GM12874 (cell line): ENCODE data around the gene TTLL5.

Experiments
- TF ChIP-seq, protein P1 (sequence below): IDR thresholded peaks from 2 replicates; pipeline ENCODE4 v1.5.1; 2011; ENCODE audit warnings: low read depth, mild to moderate bottlenecking, control low read depth, low read length, moderate library complexity; ENCODE audit not compliant: insufficient read depth

Gene TTLL5

DNA sequence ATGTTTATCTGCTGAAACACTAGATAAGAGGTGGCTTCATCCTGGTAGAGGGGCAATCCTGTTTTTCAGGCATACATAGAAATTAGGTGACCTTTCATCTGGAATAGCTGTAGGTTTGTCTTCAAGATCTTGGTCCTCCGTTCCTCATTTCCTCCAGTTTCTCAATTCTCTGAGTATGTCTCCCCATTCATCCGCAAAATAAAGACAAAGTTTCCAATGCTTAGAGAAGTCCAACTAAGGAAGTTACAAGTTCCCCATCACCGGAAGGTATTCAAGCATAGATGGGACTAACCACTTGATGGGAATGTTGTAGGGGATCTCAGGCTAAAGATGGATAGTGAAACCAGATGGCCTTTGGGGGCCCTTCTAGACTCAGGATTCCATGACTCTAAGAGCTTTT lies 34.6 kb upstream of the TTLL5 start:
- TF ChIP-seq, protein P1, sequence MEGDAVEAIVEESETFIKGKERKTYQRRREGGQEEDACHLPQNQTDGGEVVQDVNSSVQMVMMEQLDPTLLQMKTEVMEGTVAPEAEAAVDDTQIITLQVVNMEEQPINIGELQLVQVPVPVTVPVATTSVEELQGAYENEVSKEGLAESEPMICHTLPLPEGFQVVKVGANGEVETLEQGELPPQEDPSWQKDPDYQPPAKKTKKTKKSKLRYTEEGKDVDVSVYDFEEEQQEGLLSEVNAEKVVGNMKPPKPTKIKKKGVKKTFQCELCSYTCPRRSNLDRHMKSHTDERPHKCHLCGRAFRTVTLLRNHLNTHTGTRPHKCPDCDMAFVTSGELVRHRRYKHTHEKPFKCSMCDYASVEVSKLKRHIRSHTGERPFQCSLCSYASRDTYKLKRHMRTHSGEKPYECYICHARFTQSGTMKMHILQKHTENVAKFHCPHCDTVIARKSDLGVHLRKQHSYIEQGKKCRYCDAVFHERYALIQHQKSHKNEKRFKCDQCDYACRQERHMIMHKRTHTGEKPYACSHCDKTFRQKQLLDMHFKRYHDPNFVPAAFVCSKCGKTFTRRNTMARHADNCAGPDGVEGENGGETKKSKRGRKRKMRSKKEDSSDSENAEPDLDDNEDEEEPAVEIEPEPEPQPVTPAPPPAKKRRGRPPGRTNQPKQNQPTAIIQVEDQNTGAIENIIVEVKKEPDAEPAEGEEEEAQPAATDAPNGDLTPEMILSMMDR, result no peak

- TF ChIP-seq, protein P1, result no peak
These were observed 34.2 kb upstream of the TTLL5 start for GRCh38 chr14:75626863-75627262.

DNA sequence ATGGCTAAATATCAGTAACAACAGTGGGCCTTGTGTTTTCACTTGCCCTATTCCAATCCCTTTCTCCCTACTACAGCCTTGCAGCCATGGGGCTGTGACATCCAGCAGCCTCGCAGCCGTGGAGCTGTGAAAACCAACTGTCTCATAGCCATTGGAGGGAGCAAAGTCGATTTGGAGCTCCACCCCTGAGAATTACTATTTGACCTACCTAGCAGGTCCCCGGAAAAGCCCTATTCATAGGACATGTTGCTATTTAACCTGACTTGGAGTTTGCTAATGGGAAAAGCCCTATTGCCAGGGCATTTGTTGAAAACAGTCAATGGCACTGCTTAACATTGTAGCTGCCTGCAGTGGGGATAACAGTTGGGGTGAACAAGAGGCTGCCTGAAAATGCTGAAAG lies 33.6 kb upstream of the TTLL5 start:
- TF ChIP-seq, protein P1, result no peak

DNA sequence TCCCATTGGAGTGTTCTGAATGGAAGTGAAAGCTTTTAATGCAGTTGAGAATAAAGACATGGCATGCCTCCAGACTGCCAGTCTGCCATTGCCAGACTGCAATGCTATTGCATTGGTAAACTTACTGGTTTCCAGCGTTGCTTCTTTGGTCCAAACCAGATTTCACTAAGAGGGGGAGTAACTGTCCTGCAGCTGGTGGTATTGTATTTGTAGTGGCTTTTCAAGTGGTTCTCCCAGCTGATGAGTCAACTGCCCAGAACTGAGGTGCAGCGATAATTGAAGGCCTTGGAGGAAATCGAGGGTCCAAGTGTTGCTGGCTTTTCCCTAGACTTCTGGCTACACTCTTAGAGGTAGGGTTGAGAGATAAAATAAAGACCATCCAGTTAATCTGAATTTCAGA lies 32.2 kb upstream of the TTLL5 start:
- TF ChIP-seq, protein P1, result no peak

DNA sequence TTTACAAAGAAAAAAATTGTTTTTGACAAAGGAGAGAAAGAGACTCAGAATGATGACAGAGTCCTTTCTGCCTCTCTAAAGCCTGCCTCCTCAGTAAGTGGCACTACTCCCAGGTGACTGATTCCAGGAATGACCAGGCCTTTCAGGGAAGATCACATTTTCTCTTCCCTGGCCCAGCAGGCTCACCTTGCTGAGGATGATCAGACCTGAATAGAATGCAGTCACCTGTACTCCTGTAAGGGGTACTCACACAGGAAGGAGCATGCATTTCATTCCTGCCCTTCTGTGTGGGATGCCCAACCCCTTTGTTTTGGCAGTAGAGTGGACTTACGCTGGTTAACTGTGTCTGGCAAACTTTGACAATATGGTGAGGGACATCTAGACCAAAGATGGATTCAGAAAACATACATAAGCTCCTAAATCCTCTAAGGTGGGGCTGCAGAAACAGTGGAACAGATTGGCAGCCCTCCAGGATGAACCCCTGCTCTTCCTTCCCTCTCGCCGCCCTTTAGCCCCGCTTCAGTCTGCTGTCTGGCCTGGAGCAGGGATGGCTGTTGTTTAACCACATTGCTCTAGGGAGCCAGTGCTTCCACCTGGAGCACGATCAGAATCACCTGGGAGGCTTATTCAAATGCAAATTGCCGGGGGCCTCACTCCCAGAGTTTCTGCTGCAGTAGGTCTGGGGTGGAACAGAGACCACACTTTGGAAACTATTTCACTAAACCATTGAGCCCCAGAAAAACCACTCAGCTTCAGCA lies 30.2 kb upstream of the TTLL5 start:
- TF ChIP-seq, protein P1, result no peak

DNA sequence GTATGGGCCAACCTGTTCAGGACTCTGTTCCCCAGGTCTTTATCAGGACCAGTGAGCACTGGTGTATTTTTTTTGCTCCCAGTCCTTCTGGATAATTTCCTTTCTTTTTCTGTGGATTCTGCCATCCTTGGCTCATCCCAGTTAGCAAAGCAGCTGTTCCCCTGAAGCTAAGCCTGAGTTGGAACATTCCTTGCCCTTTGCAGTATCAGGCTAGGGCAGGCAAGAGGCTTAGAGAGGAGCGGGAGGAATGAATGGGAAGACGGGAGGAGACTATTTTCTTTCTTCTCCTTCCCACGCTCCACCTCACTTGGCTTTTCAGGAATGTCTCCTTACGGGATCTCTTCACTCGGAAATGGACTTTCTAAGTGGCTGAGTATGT lies 29.6 kb upstream of the TTLL5 start:
- TF ChIP-seq, protein P1, result no peak

DNA sequence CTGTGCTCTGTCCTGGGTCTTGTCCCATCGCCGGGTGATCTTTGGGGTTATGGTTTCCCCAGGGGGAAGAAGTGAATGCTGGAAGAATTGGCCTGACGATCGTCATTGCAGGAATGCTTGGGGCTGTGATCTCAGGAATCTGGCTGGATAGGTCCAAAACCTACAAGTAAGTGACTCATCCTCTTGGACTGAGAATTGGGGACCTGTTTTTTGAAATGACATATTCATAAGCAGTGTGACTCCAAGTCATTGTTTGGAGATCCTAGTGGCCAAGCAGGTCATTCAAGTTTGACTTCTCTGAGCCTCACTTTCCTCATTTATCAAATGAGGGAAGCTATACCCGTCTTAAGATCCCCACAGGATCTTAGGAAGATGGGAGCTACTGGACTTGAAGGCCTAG lies 26.2 kb upstream of the TTLL5 start:
- TF ChIP-seq, protein P1, result no peak
